ENCODE results near the gene TRIM9.

The TRIM9 gene

DNA sequence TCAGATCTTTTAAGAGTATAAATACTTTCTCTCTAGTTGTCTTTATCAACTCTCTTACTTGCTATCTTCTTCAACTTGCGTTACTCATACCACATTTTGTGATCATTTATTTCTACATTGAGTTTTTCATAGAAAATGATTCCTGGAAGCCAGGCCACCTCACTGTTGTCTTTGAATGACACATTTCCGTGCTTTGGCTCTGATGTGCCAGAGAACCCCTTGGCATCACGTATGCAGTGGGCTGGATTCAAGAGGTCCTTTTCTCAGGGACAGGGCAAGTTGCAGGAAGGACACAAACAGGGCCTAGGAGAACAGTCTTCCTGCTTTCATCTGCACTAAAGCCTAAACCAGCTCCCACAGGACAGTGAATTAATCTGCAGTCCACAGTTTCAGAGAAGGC lies 80.3 kb downstream of the TRIM9 start:
- no peak for DNase-seq (ENCODE audit: low read depth)
- H3K4me3 ChIP-seq (ENCODE audit: low read depth, low read length) = no peak overlapping the region
- no peak for TF ChIP-seq CTCF (IDR thresholded peaks at IDR 0.05; ENCODE audit: control insufficient read depth, extremely low read depth, insufficient read depth)

GRCh38 chr14:51014086-51014485 lies 80.8 kb downstream of the TRIM9 start:
- H3K4me3 ChIP-seq (ENCODE audit: low read depth, low read length) = no peak overlapping the region
- no peak for DNase-seq (ENCODE audit: low read depth)
- no peak for TF ChIP-seq CTCF (IDR thresholded peaks at IDR 0.05; ENCODE audit: control insufficient read depth, extremely low read depth, insufficient read depth)

- no peak for TF ChIP-seq CTCF (IDR thresholded peaks at IDR 0.05; ENCODE audit: control insufficient read depth, extremely low read depth, insufficient read depth)
- no peak overlapping the region for H3K4me3 ChIP-seq (ENCODE audit: low read depth, low read length)
- DNase-seq (ENCODE audit: low read depth) = no peak
Observed at GRCh38 chr14:51012055-51012454, 82.8 kb downstream of the TRIM9 start.

DNA sequence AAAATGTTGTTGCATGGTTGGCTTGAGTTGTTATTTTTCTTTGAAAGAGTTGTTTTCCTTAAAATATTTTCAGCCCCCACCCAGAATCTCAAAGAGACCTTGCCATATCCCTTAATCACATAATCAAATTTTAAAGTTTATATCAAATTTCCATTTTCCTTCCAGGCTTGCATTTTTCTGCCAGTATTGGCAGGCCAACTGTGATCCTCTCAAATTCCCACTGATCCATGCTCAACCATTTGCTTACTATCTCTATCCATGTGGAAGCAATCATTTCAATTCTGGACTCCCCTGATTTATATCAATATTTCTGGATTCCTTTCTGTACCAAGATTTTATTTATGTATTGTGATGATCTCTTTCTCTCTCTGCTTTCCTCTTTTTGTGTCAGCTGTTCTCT lies 86.5 kb downstream of the TRIM9 start:
- H3K4me3 ChIP-seq (ENCODE audit: low read depth, low read length) = no peak overlapping the region
- DNase-seq (ENCODE audit: low read depth) = no peak
- TF ChIP-seq CTCF (IDR thresholded peaks at IDR 0.05; ENCODE audit: control insufficient read depth, extremely low read depth, insufficient read depth) = no peak

- no peak for DNase-seq (ENCODE audit: low read depth)
- H3K4me3 ChIP-seq (ENCODE audit: low read depth, low read length) = no peak overlapping the region
- TF ChIP-seq CTCF (IDR thresholded peaks at IDR 0.05; ENCODE audit: control insufficient read depth, extremely low read depth, insufficient read depth) = no peak
Observed at GRCh38 chr14:51006781-51007211, 88.1 kb downstream of the TRIM9 start.

GRCh38 chr14:51006324-51006723 lies 88.6 kb downstream of the TRIM9 start:
- H3K4me3 ChIP-seq (ENCODE audit: low read depth, low read length) = no peak overlapping the region
- no peak for TF ChIP-seq CTCF (IDR thresholded peaks at IDR 0.05; ENCODE audit: control insufficient read depth, extremely low read depth, insufficient read depth)
- no peak for DNase-seq (ENCODE audit: low read depth)

DNA sequence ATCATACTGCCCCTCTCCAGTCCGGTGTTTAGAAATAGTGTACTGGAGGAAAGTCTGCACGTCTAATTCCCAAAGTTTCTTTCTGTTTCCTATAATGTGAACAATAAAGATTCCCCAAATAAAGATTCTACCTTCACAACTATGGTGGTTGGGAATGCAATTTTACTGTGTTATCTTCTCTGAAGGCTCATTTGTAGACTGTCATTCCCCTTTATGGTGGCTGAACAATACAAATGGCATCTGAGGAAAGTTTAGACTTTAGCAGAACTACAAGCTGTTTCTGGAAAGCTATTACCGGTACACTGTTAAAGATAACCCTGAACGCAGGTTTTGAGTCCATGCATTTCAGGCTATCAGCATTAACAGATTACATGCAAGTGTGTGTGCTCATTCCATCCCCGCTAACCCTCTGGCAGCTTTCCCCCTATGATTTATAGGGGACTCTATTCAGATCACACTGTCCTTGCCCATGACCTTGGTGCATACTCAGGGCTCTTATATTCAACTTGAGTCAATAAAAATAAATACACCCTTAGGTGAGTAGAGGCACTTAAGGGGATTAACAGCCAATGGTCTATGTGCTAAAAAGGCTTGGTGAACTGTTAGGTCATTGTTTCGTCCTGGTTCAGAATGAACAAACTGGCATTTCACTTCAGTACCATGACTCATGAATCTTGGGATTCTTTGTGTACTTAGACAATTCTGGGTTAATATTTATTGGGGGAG lies 89.9 kb downstream of the TRIM9 start:
- H3K4me3 ChIP-seq (ENCODE audit: low read depth, low read length) = no peak overlapping the region
- no peak for DNase-seq (ENCODE audit: low read depth)
- no peak for TF ChIP-seq CTCF (IDR thresholded peaks at IDR 0.05; ENCODE audit: control insufficient read depth, extremely low read depth, insufficient read depth)

All from LNCaP clone FGC (cell line).